ENCODE results near the gene CCDC112.
"Not testable (repeated sequence)": the region's sequence is repeated elsewhere in the genome, so short reads cannot be mapped to it uniquely, and the experiment has no call there.

CCDC112 gene

DNA sequence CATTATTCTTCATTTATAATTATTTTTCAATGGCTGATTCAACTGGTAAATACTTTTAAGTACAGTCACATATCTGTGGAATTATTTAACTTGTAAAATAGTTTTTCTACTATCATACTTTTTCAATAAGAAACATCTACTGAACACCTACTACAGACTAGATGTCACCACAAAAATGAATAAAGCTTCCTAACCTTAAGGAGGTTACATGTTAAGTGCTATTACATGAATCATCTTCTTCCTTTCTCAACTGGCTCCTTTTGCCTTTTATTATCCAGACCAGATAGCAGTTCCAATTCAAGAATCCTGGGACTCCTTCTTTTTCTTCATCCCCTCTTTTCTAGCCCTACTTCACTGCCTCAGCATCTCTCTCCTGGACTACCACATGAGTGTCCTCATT is 38.5 kb downstream of the CCDC112 start:
- DNase-seq: no peak

DNA sequence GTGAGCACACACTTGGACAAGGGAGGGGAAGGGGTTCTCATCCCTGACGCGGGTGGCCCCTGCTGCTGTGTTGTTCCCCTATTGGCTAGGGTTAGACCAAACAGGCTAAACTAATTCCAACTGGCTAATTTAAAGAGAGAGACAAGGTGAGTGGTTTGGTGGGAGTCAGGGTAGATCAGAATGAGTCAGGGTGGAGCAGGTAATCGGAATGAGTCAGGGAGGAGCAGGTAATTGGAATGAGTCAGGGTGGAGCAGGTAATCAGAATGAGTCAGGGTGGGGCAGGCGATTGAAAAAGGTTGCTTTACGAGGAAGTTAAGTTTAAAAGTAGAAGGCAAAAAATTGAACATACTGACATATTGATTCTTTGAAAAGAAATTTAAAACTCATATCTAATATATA is 47.1 kb downstream of the CCDC112 start:
- not testable (repeated sequence) for DNase-seq

DNA sequence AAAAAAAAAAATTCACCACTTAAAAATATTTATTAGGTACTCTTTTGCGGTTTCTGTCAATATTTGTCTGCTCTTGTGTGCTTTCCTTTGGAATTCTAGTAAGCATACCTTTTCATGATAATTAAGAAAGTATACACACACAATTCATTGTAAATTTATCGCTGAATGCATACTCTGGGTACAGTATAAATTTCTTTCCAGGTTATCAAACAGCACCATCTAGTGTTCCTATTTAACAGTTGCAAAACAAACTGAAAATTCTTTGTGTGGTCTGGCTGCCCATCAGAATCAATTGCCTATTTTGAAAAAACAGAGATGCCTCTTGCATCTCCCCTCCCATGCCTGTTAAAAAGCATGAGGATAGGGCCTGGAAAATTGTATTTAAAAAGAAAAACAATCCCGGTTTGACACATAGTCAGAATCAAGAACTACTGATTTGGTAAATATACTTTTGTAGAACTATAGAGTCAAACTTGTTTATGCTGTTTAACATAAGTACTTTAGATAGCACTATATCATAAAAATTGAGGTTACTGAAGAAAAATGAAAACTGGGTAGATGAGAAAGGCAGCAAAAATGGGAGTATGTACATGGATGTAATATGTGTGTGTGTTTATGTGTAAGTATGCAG is 50.0 kb downstream of the CCDC112 start:
- DNase-seq: peak; percentile 6

DNA sequence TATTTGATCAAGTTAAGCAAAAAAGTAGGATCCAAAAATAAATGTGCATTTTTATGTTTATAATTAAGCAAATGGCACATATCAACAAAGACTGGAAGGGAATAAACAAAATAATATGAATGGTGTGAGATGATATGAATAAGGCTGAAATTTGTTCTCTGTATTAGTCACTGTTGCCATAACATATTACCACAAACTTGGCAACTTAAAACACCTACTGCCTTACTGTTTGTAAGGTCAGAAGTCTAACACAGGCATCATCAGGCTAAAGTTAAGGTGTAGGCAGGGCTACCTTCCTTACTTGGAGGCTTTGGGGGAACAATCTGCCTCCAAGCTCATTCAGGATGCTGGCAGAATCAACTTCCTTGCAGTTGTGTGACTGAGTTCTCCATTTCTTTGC is 53.0 kb downstream of the CCDC112 start:
- no peak for DNase-seq

DNA sequence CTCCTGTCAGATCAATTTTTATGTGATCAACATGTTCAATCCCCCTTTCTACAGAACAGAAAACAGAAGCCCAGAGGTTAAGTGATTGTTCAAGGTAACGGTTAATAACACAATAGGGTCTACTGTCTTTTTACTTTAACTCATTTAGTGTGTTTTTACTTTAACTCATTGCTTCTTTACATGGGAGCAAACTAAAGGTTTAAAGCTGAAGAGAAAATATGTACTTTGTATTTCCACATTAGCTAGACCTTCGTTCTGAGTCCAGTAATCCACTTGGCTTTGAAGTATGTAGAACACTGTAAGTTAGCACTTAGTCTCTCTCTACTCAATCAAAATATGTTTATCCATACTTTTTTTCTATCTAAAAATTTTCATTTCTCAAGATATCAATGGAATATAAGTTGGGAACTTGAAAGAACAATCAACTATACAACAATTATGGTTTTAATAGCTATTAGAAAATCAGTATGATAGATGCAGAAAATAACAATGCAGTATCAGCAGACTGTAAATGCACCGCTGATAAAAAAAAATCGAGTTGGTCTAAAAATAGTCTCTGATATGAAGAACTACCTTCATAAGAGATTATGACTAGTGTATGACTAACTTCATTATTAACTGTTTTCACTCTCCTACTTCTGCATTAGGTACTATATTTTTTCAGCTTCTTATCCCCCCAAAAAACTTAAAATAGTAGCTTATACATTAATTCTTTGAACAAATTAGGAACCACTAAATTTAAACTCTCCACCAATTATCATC is 54.4 kb downstream of the CCDC112 start:
- no peak for DNase-seq

DNA sequence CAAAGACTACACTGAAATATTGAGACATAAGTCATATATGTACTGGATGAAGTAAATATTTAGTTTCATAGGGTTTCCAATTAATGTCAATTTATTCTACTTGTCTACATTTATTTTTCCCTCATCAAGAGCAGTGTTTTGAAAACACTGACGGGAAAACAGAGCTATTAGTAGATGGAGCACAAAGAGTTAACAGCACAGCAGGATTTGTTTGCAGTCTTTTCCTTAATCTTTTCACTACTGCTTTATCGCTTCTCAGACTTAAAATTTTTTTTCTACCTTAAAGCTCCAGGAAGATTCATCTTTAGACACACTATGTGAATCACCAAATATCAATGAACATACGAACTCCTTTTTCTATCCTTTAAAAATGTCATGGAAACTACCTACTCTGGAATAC is 59.4 kb downstream of the CCDC112 start:
- DNase-seq: no peak

DNA sequence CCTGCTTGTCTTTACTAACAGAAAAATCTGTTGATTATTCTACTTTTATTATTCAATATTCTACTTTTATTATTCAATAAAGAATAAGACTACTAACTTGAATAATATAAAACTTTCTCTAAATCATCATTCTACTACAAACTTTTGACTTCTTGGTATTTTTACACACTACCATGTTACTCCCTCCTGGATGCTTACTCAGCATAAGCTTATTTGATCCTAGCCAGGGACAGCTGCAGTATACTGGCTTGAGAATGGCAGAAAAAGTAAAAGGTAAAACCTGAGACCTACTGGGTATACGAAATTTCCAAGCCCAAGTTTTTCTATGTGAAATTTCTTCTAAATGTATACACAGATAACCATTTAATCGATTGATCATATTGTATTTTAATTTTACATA is 59.9 kb downstream of the CCDC112 start:
- no peak for DNase-seq

DNA sequence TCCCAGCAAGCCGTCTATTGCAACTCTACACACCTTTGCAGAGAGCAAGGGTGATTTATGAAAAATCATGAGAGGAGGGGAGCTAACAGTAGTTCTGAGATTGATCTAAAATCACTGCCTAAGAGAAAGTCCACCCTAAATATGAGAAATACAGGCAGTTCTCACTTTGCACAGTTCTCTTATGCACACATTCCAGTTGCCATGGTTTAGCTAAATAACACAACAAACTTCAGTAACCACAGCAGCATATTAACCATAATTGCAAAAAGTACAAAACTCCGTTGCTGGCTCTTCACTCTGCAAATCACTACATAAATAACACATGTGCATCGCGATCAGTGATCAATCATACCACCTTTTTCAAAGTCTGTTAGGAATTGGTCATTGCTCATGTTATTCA is 64.9 kb downstream of the CCDC112 start:
- DNase-seq: no peak

DNA sequence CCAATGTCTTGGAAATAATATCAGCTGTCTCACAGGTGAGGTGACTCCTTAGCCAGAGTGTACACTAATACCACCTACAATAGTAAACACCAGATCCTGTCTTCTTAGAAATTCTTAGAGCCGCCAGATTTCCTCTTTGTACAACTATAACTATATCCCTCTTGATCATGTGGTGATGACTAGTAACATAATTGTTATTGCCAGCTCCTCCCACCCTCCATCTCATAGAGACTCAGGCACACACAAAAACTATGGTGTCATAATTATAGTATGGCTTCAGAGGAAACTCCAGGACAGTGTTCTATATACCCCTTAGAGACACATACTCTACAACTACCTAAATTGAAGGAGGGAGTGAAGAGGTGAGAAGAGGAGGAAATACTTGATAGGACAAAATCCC is 66.8 kb downstream of the CCDC112 start:
- DNase-seq: no peak

DNA sequence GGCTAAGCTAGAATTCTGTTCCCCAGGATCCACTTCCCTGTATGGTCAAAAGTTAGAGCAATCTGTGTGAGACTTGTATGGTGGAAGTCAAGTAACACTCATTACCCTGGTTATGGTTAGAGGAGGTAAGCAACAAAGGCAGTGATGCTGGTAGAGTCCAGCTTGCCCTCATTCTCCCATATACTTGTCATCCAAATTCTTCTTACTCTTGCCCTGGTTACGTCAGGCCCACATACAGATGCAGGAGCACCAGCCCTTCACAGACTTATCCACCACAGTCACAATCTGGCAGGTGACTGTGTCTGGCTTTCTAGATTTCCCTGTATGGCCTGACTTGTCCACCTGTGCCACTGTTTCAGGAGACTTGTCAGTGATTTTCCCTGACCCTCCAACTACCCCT is 69.2 kb downstream of the CCDC112 start:
- DNase-seq: no peak

Measured in DMS79 treated with DMSO at 0.1 percent for 48 hours (cell line).